Measurements from ENCODE around the gene AGTRAP. TPM values are rescaled to one million over a fixed set of nuclear protein-coding genes. Genes with fewer than 3 reads are reported as not detected.

The AGTRAP gene
- total RNA-seq, 4 donors from 2014 or later = 26.3 to 62.3 (median 40.2) TPM

- no peak for TF ChIP-seq POLR2A (IDR thresholded peaks at IDR 0.05)
- no peak for TF ChIP-seq CTCF (IDR thresholded peaks at IDR 0.05)
- no peak for DNase-seq (ENCODE audit: low spot score in 2 of 2)
- WGBS, 2 donors = 91 to 93% methylated on average over 14 to 19 of the region's 19 CpGs
- intact Hi-C loops (cut with DNase I; ENCODE audit: low total_unique reads) = no loop called here
- H3K4me3 ChIP-seq (ENCODE audit: low read depth, poor library complexity, severe bottlenecking) = no peak overlapping the region
These were observed 58.7 kb downstream of the AGTRAP start for GRCh38 chr1:11794446-11795237.

- TF ChIP-seq POLR2A (IDR thresholded peaks at IDR 0.05) = no peak
- no peak for TF ChIP-seq CTCF (IDR thresholded peaks at IDR 0.05)
- H3K4me3 ChIP-seq (ENCODE audit: low read depth, poor library complexity, severe bottlenecking) = no peak overlapping the region
- intact Hi-C loops (cut with DNase I; ENCODE audit: low total_unique reads) = no loop called here
- no peak for DNase-seq (ENCODE audit: low spot score in 2 of 2)
- 85 to 92% methylated on average over 14 of the region's 14 CpGs for WGBS, 2 donors
These were observed 59.4 kb downstream of the AGTRAP start for GRCh38 chr1:11795238-11795890.

- 81 to 90% methylated on average over 15 of the region's 15 CpGs for WGBS, 2 donors
- H3K4me3 ChIP-seq (ENCODE audit: low read depth, poor library complexity, severe bottlenecking) = no peak overlapping the region
- no peak for DNase-seq (ENCODE audit: low spot score in 2 of 2)
- intact Hi-C loops (cut with DNase I; ENCODE audit: low total_unique reads) = no loop called here
- TF ChIP-seq CTCF (IDR thresholded peaks at IDR 0.05) (no peak), POLR2A (IDR thresholded peaks at IDR 0.05) (no peak)
These were observed 60.3 kb downstream of the AGTRAP start for GRCh38 chr1:11796036-11796828.

- no peak overlapping the region for H3K4me3 ChIP-seq (ENCODE audit: low read depth, poor library complexity, severe bottlenecking)
- intact Hi-C loops (cut with DNase I; ENCODE audit: low total_unique reads) = no loop called here
- no peak for DNase-seq (ENCODE audit: low spot score in 2 of 2)
- TF ChIP-seq POLR2A (IDR thresholded peaks at IDR 0.05) = no peak
- TF ChIP-seq CTCF (IDR thresholded peaks at IDR 0.05) = no peak
- WGBS, 2 donors = 71 to 87% methylated on average over 6 of the region's 6 CpGs
These were observed 61.7 kb downstream of the AGTRAP start for GRCh38 chr1:11797525-11798216.

GRCh38 chr1:11799099-11799498 is 63.2 kb downstream of the AGTRAP start:
- intact Hi-C loops (cut with DNase I; ENCODE audit: low total_unique reads) = no loop called here
- no peak for DNase-seq (ENCODE audit: low spot score in 2 of 2)
- no peak overlapping the region for H3K4me3 ChIP-seq (ENCODE audit: low read depth, poor library complexity, severe bottlenecking)
- WGBS, 2 donors = 87 to 92% methylated on average over 5 of the region's 5 CpGs
- TF ChIP-seq CTCF (IDR thresholded peaks at IDR 0.05) = no peak
- no peak for TF ChIP-seq POLR2A (IDR thresholded peaks at IDR 0.05)

Data from lower leg skin (tissue), 4 donors.